ENCODE data around the gene PBX3. TPM values are rescaled to one million over a fixed set of nuclear protein-coding genes. Genes with fewer than 3 reads are reported as not detected.

The PBX3 gene
- total RNA-seq, 2 donors from 2014 or later = 71.1 to 91.5 TPM

DNA sequence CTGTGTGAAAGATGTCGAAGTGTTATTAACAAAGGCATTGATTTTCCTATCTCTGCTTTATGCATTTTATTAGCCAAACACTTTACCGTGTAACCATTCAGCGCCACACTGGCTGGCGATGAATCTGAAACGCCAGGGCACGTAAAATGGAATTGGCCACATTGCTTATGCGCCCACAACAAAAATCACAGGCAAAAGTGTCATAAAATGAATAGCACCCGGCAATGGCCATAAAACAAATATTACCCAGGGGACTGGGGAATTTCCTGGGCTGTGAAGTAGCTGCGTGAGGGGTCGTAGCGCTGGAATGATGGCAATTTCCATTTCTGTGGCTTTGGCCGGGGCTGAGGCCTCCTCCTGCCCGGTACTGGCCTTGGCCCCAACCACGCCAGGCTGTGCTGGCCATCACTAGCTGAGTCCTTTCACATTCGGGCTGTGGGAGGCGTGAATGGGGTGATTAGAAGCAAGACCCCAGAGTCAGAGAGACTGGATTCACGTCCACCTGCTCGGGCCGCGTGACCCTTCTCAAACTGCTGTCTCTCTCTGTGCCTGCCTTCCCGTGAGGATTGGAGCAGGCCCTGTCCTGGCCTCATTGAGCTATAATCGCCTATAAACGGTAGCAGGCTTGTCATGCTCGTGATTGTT, 254.5 kb downstream of the PBX3 start:
- Histone ChIP-seq H3K4me1 (no peaks in the 10 kb centered on the region), H3K9me3 (no peaks in the 10 kb centered on the region), H3K27ac (no peak overlapping the region), H3K36me3 (no peaks in the 10 kb centered on the region), H3K27me3 (no peaks in the 10 kb centered on the region), H3K4me3 (no peak overlapping the region)
- no peak for DNase-seq (ENCODE audit: low spot score)
- TF ChIP-seq, protein P1, sequence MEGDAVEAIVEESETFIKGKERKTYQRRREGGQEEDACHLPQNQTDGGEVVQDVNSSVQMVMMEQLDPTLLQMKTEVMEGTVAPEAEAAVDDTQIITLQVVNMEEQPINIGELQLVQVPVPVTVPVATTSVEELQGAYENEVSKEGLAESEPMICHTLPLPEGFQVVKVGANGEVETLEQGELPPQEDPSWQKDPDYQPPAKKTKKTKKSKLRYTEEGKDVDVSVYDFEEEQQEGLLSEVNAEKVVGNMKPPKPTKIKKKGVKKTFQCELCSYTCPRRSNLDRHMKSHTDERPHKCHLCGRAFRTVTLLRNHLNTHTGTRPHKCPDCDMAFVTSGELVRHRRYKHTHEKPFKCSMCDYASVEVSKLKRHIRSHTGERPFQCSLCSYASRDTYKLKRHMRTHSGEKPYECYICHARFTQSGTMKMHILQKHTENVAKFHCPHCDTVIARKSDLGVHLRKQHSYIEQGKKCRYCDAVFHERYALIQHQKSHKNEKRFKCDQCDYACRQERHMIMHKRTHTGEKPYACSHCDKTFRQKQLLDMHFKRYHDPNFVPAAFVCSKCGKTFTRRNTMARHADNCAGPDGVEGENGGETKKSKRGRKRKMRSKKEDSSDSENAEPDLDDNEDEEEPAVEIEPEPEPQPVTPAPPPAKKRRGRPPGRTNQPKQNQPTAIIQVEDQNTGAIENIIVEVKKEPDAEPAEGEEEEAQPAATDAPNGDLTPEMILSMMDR (IDR thresholded peaks at IDR 0.05) = no peak

DNA sequence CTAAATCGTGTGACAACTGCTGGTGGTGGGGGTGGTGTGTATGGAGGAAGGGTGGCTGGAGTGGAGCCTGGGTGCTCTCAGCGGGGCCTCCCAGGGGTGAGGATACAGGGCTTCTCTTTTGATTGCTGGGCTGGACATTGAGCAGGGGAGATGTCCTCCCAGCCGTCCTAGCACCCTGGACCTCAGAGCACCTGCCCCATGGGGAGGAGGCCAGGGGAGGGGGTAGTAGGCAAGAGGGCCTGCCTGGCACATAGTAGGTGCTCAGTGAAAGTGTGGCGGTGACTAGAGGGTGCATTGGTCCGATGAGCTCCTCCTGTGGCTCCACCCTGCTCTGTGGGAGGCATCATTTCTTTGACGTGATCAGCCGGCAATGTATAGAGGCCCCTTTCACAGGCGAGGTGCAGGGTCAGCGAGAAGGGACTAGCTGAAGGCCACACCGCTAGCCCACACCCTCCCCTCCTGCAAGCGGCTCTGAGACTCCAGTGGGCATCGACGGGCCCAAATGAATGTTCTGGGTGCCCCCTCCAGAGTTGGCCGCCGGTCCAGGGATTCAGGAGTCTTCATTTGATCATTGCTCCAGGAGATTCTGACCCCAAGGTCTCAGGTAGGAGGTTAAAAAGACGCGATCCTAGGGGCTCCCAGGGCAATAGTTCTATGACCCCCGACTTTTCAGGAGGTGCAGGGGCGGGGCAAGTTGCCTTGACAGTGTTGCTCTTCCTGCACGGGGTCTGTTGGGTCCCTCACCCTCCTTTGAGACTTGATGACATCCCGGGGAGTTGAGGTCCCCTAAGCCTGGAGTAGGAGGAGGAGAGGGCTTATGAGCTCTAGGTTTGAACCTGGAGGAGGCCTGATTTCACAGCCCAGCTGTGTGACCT, 255.5 kb downstream of the PBX3 start:
- Histone ChIP-seq H3K4me3 (no peak overlapping the region), H3K27me3 (no peaks in the 10 kb centered on the region), H3K9me3 (peaks cover 0 to 6% of the 10 kb centered on the region in 2 donors), H3K27ac (no peak overlapping the region), H3K36me3 (no peaks in the 10 kb centered on the region), H3K4me1 (no peaks in the 10 kb centered on the region)
- DNase-seq (ENCODE audit: low spot score) = no peak
- TF ChIP-seq, protein P1 (IDR thresholded peaks at IDR 0.05) = no peak

DNA sequence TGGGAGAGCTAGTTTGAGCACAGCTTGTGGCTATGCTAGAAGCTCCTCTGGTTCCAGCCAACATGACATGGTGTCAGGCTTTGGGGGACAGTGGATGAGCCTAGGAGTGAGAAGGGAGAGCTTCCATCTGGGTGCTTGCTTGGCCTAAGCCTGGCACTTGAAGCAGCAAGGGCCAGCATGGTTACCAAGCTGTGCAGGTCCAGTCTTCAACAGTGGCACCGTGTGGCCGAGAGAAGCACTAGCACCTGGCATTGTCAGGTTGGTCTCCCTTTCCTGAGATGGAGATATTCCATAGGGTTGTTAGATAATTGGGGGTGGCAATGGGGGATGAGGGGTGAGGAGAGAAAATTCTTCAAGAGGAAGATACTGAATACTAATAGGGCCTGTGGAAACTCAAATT, 261.9 kb downstream of the PBX3 start:
- Histone ChIP-seq H3K9me3 (peaks cover 4 to 24% of the 10 kb centered on the region in 2 donors), H3K4me1 (no peaks in the 10 kb centered on the region), H3K27me3 (no peaks in the 10 kb centered on the region), H3K36me3 (no peaks in the 10 kb centered on the region), H3K27ac (no peak overlapping the region), H3K4me3 (no peak overlapping the region)
- DNase-seq (ENCODE audit: low spot score) = no peak
- TF ChIP-seq, protein P1 (IDR thresholded peaks at IDR 0.05) = no peak

DNA sequence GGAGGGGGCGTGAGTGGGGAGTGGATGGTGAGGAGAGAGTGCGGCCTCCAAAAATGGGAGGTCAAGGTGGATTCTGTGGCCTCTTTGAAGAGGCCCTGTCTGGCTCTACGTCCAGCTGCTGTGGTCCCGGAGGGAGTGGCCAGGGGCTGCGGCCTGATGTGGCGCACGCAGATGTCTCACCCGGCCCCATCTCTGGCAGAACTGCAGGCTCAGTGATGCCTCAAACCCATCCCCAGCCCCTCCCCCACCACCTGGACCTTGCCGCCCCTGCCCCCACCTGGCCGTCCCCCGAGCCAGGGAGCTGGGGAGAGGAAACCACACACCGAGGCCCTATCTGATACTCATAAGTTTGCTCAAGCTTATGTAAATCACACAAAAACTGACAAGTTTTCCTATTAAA, 267.6 kb downstream of the PBX3 start:
- DNase-seq (ENCODE audit: low spot score) = no peak
- no peaks in the 10 kb centered on the region for H3K4me1 ChIP-seq
- no peak overlapping the region for H3K27ac ChIP-seq
- TF ChIP-seq, protein P1 (IDR thresholded peaks at IDR 0.05) = no peak
- no peaks in the 10 kb centered on the region for H3K36me3 ChIP-seq
- H3K9me3 ChIP-seq = no peaks in the 10 kb centered on the region
- H3K27me3 ChIP-seq = no peaks in the 10 kb centered on the region
- H3K4me3 ChIP-seq = no peak overlapping the region

DNA sequence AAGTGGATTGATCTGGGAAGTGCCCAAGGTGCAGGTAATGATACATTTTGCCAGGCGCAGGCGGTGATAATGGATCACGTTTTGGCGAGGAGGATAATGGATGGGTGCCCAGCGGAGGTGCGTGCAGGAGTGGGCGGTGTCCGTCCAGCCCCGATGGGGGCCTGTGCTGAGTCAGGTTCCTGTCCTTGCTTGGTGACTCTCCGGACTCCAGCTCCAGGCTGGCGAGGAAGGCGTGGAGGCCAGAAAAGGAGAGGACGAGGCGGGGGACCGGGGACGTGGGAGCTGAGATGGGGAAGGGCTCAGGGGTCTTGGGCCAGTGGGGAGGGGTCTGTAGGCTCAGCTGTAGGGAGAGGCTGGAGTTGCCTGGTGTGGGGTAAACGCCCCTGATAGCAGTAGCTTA, 268.3 kb downstream of the PBX3 start:
- no peaks in the 10 kb centered on the region for H3K36me3 ChIP-seq
- no peak for DNase-seq (ENCODE audit: low spot score)
- H3K27ac ChIP-seq = no peak overlapping the region
- no peaks in the 10 kb centered on the region for H3K9me3 ChIP-seq
- H3K27me3 ChIP-seq = no peaks in the 10 kb centered on the region
- H3K4me1 ChIP-seq = no peaks in the 10 kb centered on the region
- no peak overlapping the region for H3K4me3 ChIP-seq
- TF ChIP-seq, protein P1 (IDR thresholded peaks at IDR 0.05) = no peak
